Embryonic facial prominence (tissue), 1 donor: Measurements from ENCODE around the gene CDH11.

ENCODE experiments used
- DNase-seq: peaks from one replicate; pipeline ENCODE4 v3.0.0-alpha.2; 2016; ENCODE audit errors: extremely low spot score

Gene CDH11

DNA sequence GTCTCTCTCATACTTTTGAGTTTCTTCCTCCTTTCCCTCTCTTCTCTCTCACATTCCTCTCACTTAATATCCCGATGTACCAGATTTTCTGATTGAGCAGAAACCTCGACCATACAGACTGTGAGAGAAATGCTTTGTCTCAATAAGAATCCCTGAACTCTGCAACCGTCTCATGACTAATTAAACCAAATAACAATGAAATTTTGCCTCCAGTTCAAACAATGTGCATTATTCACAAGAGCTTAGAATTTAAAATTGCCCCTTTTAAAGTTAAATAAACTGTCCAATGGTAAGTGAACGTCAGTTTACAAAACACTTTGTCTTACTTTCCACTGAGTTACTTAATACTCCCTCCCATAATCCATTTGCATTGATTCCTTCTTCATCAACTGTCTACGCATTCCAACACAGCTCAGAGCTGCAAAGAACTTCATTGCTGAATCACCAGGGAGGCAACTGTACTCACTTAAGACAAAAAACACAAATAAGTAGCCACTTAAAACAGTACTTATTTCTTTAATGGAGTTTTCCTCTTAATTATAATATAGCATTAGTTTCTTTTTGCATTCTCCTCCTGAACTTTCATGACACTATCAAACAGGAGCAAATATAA lies 4.9 kb downstream of the CDH11 start:
- DNase-seq = no peak

DNA sequence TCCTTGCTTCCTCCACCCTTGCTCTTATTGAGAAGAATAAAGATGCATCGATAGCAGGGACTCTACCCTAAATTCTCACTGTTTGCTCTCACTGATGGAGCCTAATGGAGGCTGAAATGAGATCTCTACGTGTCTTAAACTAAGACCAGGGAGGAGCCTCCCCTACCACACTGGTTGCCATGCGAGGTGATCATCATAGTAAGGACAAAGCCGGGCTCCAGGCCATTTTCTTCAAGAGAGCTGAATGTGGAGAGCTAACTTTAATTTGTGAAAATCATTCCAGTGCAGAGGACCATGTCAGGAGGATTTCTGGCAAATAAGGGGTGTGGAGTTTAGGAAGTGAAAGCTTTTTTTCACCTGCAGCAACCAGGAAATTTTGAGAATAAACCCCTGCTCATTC lies 5.6 kb downstream of the CDH11 start:
- DNase-seq = no peak

DNA sequence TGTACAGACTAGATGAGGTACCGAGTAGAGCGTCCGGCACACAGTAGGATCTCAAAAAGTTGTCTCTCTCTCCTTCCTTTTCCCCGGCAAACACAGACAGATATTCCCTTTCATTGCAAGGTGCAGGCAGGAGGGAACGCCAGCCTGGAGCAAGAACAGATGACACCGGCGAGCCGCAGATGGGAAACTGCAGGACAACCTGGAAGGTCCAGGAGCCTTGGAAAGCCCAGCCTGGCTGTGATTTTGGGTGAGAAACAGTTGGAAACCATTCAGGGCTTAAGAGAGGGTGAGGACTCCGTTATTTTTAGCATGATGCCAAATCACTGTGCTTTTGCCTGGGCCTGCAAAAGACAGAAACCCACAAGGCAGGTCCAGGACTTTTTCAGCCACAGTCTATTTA lies 7.3 kb downstream of the CDH11 start:
- no peak for DNase-seq

DNA sequence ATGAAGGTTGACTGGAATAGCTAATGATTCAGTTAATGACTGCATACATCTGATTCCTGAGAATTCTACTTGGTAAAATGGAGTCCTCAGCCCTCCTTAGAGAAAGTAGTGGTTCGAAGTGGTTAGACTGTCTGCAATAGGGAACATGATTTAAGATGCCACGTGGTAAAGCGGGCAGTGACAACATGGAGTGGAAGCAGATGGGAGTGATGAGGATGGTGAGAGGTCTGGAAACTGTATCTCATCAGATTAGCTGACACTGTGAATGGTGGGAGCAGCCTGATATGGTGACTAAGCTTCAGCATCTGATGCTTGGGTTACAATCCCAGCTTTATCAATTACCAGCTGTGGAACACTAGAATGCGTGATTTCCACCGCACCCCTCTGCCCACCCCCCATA lies 8.4 kb downstream of the CDH11 start:
- no peak for DNase-seq

DNA sequence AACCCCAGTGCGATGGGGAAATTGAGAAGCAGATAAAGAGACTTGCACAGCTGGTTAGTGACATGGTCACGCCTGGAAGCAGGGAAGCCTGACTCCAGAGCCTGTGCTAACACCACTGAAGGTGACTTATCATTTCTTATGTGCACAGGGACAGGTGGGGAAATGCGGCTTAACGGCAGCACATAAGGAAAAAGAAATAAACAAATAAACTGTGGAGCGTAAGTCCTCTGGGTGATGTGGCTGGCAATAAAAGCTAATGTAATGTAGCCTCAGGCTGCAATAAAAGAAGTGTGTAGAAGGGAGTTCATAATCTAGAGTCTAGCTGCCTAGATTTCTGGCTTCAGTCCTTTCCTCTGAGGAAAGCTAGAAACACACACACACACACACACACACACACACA lies 10.6 kb downstream of the CDH11 start:
- DNase-seq = no peak

DNA sequence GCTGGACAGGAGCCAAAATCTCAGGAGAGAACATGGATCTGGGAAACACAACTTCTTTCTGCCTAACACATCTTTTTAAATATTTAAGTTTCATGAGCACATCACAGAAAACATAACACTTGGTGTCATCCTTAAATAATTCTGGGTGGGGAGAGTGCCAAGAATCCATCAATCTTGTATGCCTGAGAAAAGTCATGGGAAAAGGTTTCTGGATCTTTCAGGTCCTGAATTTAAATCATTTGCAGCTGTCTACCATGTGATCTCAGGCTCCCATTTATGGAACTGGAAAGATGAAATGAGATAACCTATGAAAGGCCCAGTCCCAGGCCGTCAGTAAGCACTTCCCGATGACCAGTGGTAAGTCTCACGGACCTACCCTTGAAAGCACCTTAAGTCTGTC lies 15.1 kb downstream of the CDH11 start:
- DNase-seq = no peak

DNA sequence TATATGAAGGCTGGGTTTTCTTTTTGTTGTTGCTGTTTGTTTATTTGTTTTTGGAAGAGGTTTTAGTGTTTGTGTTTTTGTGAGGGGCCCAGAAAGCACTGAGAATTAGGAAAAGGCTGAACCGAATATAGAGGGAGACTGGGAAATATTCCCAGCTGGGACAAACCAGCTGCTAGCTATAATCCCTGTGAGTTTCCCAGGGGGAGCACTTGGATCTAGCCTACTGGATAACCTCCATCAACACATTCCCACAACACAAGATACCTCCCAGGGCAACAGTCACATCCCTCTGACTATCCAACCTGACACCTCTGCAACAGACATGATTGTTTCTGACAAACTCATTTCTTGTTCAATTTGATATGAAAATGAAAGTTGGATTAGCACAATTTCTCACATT lies 16.7 kb downstream of the CDH11 start:
- DNase-seq = no peak

DNA sequence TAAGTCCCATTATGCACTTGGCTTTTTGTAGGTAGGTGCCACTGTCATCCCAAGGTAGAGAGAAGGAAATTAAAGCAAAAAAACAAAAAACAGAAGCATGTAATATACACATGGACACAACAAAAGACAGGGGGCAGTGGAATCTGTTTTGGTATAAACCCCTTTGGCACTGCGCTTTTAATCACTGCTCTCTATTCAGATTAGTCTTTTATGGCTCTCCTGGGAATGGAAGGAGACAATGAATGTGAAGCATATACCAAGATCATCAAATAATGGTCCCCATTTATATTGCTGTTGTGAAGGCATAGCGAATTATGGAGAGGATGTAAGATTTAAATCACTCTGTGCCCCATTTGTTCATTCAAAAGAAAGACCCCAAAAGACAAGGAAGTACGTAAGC lies 17.4 kb downstream of the CDH11 start:
- DNase-seq = no peak

DNA sequence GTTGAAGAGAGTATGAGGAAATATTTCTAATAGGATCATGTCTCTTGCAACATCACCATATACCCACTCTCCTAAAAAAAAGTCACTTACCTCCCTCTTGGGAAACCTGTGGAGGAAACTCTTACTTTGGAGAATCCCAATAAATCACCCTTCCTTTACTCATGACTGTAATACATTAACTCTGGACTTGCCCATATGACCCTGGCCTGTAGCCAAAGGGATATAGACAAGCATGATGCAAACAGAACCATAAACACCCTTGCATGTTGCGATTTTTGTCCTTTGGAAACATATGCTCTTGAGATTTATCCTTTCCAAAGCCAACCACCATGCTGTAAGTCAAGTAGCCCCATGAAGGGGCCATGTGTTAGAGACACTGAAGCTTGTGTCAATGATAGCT lies 19.5 kb downstream of the CDH11 start:
- no peak for DNase-seq

DNA sequence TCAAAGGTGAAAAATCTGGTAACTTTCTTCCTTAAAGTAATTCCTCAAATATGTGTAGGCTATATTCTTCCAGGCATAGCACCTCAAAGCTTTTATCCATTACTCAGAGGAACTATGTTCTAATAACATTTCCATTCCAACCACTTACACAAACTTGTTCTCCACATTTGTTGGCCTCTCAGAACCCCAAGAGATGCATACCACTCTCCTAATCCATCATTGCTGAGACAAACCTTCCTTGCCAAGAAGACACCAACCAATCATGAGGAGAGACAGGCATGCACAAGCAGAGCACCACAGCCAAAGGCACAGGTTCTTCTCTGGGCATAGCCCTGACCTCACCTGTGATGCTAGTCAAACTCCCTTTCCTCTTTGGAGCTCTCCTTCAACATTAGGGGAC lies 20.9 kb downstream of the CDH11 start:
- DNase-seq = no peak

DNA sequence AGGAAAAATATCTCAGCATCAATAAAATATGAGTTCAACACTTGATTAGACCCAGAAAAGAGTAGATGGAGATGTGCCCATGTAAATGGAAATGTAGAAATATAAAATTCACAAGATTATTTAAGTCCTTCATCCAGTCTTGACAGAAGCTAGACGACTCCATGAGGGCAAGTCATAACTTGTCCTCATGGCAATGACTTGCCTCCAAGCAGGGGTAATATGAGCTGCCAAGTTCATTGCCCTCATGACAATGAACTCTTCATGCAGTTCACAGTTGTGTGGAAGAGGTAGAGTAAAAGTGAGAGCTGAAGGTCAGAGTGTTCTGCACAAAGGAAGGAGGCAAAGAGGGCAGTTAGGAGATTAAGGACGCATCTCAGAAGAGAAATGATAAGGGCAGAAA lies 22.3 kb downstream of the CDH11 start:
- no peak for DNase-seq

DNA sequence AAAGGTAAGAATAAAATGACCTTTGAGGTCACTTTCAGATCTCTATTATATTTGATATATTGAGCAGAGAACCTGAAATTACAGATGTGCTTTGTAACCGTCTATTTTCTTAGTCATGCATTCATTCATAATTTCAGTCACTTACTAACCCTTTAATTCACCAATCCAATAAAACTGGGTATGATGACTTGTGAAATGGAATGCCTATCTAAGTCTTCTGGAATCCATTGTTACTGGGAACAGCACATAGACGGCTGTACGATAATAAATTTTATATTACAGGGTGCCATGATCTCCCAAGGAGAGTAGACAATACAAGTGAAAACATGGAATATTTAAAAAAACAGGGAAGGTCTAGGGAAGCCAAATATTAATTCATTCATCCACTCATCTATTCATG lies 22.9 kb downstream of the CDH11 start:
- no peak for DNase-seq

DNA sequence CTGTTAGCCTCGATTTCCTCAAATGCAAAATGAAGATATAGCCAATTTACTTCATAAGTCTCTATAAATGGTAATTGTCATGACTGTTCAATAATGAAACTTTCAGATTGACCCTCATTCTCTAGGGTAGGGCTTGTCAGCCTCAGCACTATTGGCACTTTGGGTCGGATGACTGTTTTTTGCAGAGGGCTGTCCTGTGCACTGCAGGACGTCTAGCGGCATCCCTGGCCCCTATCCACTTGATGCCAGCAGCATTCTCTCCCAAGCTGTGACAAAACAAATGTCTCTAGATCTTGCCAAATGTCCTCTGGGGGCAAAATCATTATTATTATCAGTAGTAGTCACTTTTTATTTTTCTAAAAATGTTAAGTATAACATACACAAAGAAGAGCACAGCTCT lies 24.6 kb downstream of the CDH11 start:
- no peak for DNase-seq

DNA sequence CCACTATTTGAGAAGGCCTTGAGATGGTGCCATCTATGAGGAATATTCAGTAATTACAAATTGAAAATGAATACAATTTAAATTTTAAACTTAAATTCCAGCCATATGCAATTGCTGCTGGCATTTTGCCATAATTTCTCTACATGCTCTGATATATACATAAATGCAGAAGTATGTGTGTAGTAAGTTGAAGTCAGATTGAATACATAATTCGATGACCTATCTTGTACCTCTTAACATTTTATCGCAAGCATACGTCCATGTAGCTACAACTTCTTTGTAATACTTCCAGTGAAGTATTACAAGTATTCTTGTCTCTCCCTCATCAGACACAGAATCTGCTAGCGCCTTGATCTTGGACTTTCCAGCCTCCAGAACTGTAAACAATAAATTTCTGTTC lies 26.0 kb downstream of the CDH11 start:
- no peak for DNase-seq

DNA sequence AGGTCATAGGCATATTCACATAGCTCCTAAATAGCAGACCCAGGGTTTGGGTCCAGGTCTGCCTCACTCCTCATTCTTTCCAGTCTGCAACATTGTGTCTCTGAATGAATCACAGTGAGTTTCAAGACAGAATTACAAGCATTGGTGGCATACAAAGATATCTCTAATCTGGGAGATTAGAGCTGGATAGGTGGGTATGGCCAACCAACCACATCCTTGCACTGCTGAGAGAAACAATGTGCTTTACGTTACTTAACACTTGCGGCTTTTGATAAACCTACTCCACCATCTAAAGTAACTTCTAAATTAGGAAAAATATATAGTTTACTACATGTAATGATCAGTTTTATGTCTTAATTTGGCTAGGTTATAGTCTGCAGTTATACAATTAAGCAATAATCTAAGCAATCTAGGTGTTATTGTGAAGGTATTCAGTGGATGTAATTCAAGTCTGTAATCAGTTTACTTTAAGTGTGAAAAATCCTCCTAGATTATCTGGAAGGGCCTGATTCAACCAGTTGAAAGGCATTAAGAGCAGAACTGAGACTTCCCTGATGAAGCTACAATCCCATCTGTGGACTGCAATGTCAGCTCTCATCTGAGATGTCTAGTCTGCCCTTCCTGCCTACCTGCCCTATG lies 26.7 kb downstream of the CDH11 start:
- DNase-seq = no peak

DNA sequence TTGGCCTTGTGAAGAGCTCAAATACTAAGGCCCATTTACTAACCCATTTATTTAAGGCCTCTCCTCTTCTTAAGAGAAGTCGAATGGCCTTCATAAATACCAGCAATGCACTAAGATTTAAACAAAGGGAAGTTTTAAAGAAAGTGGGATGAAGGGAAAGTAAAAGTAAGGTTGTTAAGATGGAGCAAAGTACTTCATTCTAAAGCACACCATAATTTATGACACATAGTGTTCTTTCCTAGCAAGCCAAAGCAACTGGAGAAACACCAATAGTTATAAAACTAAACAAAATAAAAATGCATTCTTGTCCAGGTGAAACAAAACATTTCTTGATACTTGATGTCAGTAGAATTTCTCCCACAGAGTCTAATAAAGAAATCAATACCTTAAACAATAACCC lies 27.9 kb downstream of the CDH11 start:
- no peak for DNase-seq

DNA sequence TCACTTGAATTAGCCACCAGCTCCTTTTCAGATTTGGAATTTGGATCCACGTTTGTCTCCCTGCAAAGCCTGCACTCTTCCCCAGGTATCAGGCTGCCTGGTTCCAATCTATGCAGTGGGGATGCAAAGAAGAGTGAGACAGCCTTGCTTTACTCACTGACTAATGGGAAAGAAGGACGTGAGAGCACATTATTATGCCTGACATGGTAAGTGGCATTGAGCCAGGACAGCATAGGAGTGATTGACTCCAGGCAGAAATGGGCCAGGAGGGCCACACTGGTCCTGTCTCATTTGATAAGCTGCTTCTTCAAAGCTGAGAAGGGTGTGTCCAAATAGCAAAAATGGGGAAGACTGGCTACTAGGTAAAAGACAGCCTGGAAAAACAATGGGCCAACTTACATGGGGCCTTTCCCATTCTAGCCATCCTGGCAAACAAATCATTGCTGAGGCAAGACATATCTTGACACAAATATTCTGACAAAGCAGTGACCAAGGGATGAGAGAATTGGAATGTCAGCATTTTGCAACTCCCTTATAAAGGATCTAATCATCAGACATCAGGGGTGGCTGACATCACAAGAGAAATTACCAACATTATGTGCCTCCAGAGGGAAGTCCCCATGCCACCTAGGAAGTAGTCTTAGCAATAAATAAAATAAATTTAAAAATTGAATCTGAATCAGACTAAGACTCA lies 38.6 kb downstream of the CDH11 start:
- DNase-seq = no peak

DNA sequence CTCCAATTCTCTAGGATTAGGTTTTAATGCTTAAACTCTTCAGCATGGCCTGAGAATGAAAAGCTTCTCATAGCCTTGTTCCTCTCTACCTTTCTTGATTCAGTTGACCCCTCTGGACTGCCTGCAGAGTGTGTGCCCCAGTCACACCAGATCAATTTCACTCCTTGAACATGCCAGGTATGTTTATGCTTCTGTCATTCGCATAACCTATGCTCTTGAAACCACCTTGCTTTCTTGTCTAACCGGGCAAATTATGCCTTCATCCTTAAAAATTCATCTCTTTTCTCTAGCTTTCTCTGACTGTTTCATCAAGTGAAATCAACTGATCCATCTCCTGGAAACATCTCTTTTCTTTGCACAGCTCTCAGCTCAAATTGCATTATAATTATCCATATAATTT lies 42.3 kb downstream of the CDH11 start:
- DNase-seq = no peak

DNA sequence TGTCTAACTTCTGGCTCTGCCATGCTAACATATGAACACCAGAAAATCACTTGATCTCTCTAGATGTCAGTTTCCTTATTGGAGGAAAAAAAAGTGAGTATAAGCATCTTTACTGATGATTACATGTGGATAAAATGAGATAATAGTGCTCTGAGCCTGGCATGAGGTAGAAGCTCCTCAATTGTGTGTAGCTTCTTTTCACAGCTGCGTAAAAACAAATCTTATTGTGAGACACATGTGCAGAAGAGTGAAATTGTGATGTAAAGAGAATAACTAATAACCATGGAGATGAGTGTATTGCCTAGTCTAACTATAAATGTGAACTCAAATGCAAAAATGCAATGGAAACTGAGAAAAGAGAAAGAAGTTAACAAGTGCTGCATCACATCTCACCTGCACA lies 44.7 kb downstream of the CDH11 start:
- no peak for DNase-seq

DNA sequence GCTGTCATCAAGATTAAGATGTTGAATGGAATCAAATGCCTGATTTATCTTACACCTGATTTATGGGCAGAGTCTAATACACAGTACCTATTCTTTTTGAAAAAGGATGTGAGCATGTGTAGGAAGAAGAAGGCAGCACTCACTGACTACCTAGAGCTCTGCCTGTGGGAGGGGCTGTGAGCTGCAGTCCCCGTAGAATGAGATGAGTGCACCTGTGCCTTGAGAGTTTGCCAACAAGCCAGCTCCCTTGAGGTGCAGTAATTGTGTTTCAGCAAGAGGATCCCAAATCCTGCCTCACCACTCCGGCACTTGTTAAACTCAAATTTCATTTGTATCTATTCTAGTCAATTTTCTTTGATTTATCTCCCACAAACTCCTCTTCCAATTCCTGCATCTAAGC lies 46.0 kb downstream of the CDH11 start:
- DNase-seq = no peak

DNA sequence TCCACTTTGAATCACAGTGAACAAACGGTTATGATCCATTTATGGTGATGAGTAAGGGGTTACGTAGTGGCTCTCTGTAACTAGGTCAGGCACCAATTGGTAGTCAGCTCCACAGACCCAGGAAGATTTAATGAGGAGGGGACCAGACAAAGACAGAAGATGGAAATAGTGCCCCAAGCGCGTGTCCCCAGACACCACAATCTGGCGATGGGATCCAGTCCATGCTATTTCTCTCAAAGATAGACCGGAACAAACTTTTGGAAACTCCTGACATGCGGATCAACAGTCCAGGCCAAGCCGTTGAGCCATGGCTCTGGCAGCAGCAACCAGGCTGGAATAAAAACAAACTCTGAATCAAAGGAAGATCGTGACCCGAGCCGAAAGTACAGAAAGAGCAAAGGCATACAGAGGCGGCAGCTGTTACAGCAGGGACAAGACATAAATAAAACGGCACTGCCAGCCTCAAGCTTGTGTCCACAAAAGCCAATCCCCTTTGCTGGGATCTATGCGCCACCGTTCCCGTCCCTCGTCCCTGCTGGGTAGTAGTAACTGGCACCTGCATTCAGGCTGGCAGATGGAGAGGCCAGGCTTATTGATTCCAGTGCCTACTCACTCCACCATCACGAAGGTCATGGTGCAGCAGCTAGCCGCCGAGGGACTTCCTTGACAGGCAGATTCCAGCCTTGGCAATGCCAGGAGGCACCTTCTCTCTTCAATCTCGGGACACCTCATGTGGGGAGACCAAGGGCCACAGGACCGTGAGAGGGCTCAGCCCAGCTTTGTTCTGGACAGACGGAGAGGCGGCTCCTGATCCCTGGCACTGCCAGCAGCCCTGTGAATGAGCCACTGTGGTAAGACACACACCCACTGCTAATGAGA lies 50.2 kb downstream of the CDH11 start:
- no peak for DNase-seq

DNA sequence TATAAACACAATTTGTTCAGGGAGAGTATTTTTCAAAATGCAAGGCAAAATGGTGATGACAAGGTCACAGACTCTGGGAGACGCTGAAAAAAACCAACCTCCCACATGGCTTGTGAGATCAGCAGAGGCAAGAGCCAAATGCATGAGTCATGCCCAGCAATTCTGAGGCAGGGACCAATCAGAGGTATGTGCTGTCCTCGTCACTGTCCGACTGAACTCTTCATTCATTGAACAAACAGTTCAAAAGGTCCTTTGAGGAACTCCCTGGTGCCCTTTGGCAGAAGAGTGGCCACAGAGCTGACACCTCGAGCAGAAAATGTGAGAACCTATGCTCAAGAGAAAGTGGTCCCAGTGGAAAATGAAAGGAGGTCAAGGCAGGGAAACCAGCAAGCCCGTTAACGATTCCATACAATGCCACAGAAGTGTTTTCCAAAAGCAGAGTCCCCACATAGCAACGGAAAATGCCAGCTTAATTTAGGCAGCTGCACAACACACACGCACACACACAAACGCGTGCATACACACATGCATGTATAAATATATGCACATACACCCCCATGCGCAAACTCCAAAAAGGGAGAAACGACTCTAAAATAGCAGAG lies 50.9 kb downstream of the CDH11 start:
- no peak for DNase-seq
